ENCODE measurements around the gene CSF3R. TPM values are rescaled to one million over a fixed set of nuclear protein-coding genes. Genes with fewer than 3 reads are reported as not detected.

Gene CSF3R
- total RNA-seq, 2 experiments from 2014 or later = not detected

- intact Hi-C loops (cut with micrococcal nuclease; ENCODE audit: unreplicated experiment) = no loop called here
- Histone ChIP-seq H3K4me2 (ENCODE audit: low read length) (no peak overlapping the region), H3K79me2 (ENCODE audit: insufficient read depth, low read depth, low read length) (no peaks in the 10 kb centered on the region), H4K20me1 (ENCODE audit: insufficient read depth, low read length) (no peaks in the 10 kb centered on the region), H3K4me3 (ENCODE audit: low read depth, low read length, poor library complexity, severe bottlenecking) (no peak overlapping the region), H3K9me2 (ENCODE audit: insufficient read depth, low read length) (no peaks in the 10 kb centered on the region), H3K4me1 (ENCODE audit: insufficient read depth, low read length, poor library complexity, severe bottlenecking) (peaks cover 14% of the 10 kb centered on the region), H3K36me3 (ENCODE audit: insufficient read depth, low read length) (no peaks in the 10 kb centered on the region), H3K9me3 (ENCODE audit: low read length) (no peaks in the 10 kb centered on the region), H3K27ac (ENCODE audit: low read depth, low read length, poor library complexity, severe bottlenecking) (no peak overlapping the region), H2AFZ (ENCODE audit: low read length) (no peak overlapping the region)
- BruUV-seq (replicated peaks) = no TSS peak
- no peak for DNase-seq (ENCODE audit: low spot score)
- ChIA-PET POLR2A (interaction anchor here (0.6 kb wide), 1 partner anchor 1374 kb away, joined by 5 read pairs; no protein-coding TSS in a partner anchor), CTCF (ENCODE audit: unreplicated experiment) (no interaction called here)
- TF ChIP-seq EZH2phosphoT487 (IDR thresholded peaks at IDR 0.05; ENCODE audit: borderline replicate concordance, low read depth, low read length) = no peak
- TF ChIP-seq, protein P1, sequence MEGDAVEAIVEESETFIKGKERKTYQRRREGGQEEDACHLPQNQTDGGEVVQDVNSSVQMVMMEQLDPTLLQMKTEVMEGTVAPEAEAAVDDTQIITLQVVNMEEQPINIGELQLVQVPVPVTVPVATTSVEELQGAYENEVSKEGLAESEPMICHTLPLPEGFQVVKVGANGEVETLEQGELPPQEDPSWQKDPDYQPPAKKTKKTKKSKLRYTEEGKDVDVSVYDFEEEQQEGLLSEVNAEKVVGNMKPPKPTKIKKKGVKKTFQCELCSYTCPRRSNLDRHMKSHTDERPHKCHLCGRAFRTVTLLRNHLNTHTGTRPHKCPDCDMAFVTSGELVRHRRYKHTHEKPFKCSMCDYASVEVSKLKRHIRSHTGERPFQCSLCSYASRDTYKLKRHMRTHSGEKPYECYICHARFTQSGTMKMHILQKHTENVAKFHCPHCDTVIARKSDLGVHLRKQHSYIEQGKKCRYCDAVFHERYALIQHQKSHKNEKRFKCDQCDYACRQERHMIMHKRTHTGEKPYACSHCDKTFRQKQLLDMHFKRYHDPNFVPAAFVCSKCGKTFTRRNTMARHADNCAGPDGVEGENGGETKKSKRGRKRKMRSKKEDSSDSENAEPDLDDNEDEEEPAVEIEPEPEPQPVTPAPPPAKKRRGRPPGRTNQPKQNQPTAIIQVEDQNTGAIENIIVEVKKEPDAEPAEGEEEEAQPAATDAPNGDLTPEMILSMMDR (conservative IDR thresholded peaks at IDR 0.05; ENCODE audit: low read length) = no peak
These were observed 666 bp downstream of the CSF3R start for GRCh38 chr1:36481771-36482723.

DNA sequence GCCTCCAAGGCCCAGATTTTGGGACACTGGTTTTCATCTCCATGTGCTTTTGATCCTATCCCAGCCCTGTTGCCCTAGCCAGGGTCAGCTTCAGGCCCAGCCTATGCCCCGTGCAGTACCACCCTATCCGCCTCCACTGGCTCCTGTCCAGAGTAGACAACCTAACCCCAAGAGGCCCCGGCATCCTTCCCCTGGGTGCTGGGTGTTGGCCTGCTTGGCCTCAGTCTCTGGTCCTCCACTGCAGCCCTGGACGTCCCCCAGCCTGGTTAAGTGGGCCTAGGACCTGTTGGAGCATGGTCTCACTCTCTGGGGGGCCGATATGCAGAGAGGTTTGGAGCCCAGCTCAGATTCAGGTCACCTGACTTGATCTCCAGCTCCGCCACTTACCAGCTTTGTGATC, 1.6 kb downstream of the CSF3R start:
- no peaks in the 10 kb centered on the region for H3K36me3 ChIP-seq (ENCODE audit: insufficient read depth, low read length)
- no TSS peak for BruUV-seq (replicated peaks)
- ChIA-PET POLR2A (interaction anchor here (0.6 kb wide), 1 partner anchor 184 kb away, joined by 3 read pairs; no protein-coding TSS in a partner anchor), CTCF (ENCODE audit: unreplicated experiment) (no interaction called here)
- H3K4me2 ChIP-seq (ENCODE audit: low read length) = no peak overlapping the region
- H4K20me1 ChIP-seq (ENCODE audit: insufficient read depth, low read length) = no peaks in the 10 kb centered on the region
- H3K9me3 ChIP-seq (ENCODE audit: low read length) = no peaks in the 10 kb centered on the region
- no peak overlapping the region for H3K27ac ChIP-seq (ENCODE audit: low read depth, low read length, poor library complexity, severe bottlenecking)
- H3K4me1 ChIP-seq (ENCODE audit: insufficient read depth, low read length, poor library complexity, severe bottlenecking) = peaks cover 4% of the 10 kb centered on the region
- H3K9me2 ChIP-seq (ENCODE audit: insufficient read depth, low read length) = no peaks in the 10 kb centered on the region
- TF ChIP-seq, protein P1 (conservative IDR thresholded peaks at IDR 0.05; ENCODE audit: low read length) = no peak
- no peak for TF ChIP-seq EZH2phosphoT487 (IDR thresholded peaks at IDR 0.05; ENCODE audit: borderline replicate concordance, low read depth, low read length)
- no peak for DNase-seq (ENCODE audit: low spot score)
- H2AFZ ChIP-seq (ENCODE audit: low read length) = no peak overlapping the region
- H3K79me2 ChIP-seq (ENCODE audit: insufficient read depth, low read depth, low read length) = no peaks in the 10 kb centered on the region
- intact Hi-C loops (cut with micrococcal nuclease; ENCODE audit: unreplicated experiment) = no loop called here
- no peak overlapping the region for H3K4me3 ChIP-seq (ENCODE audit: low read depth, low read length, poor library complexity, severe bottlenecking)

GRCh38 chr1:36480161-36480560, 2.6 kb downstream of the CSF3R start:
- Histone ChIP-seq H3K9me3 (ENCODE audit: low read length) (no peaks in the 10 kb centered on the region), H3K9me2 (ENCODE audit: insufficient read depth, low read length) (no peaks in the 10 kb centered on the region), H3K27ac (ENCODE audit: low read depth, low read length, poor library complexity, severe bottlenecking) (no peak overlapping the region), H3K4me1 (ENCODE audit: insufficient read depth, low read length, poor library complexity, severe bottlenecking) (no peaks in the 10 kb centered on the region), H3K36me3 (ENCODE audit: insufficient read depth, low read length) (no peaks in the 10 kb centered on the region), H4K20me1 (ENCODE audit: insufficient read depth, low read length) (no peaks in the 10 kb centered on the region), H3K79me2 (ENCODE audit: insufficient read depth, low read depth, low read length) (no peaks in the 10 kb centered on the region), H3K4me3 (ENCODE audit: low read depth, low read length, poor library complexity, severe bottlenecking) (no peak overlapping the region), H2AFZ (ENCODE audit: low read length) (no peak overlapping the region), H3K4me2 (ENCODE audit: low read length) (no peak overlapping the region)
- no peak for DNase-seq (ENCODE audit: low spot score)
- TF ChIP-seq EZH2phosphoT487 (IDR thresholded peaks at IDR 0.05; ENCODE audit: borderline replicate concordance, low read depth, low read length) = no peak
- TF ChIP-seq, protein P1 (conservative IDR thresholded peaks at IDR 0.05; ENCODE audit: low read length) = no peak
- intact Hi-C loops (cut with micrococcal nuclease; ENCODE audit: unreplicated experiment) = no loop called here
- no TSS peak for BruUV-seq (replicated peaks)
- ChIA-PET CTCF (ENCODE audit: unreplicated experiment) (no interaction called here), POLR2A (interaction anchor here (1.6 kb wide), 1 partner anchor 8 kb away, joined by 3 read pairs; no protein-coding TSS in a partner anchor)

Measured in OCI-LY7 (cell line).